ENCODE results near the gene LHX6. TPM values are rescaled to one million over a fixed set of nuclear protein-coding genes. Genes with fewer than 3 reads are reported as not detected.

LHX6 gene
- 9.0 and 14.1 TPM in 2 replicates for total RNA-seq (2011; cell fraction: chromatin; rRNA removed; ENCODE audit: low replicate concordance)
- total RNA-seq (2011; cell fraction: nucleolus; rRNA removed) = 10.5 and 14.0 TPM in 2 replicates
- 10.1 and 17.3 TPM in 2 replicates for total RNA-seq (2011; cell fraction: nucleoplasm; rRNA removed)
- total RNA-seq (2014; rRNA removed) (16.3 and 23.8 TPM in 2 replicates), total RNA-seq (2014; rRNA removed; fragmentation: Illumina TruSeq; extraction: Trizol) (5.1 and 5.4 TPM in 2 replicates), total RNA-seq (2015; rRNA removed; fragmentation: Illumina TruSeq; extraction: Trizol) (7.1 and 8.3 TPM in 2 replicates), total RNA-seq (2021) (13.4 and 14.0 TPM in 2 replicates), polyA plus RNA-seq (2011; rRNA removed) (7.9 and 9.4 TPM in 2 replicates), polyA plus RNA-seq (2014; fragmentation: Illumina TruSeq; extraction: Trizol) (9.5 and 14.8 TPM in 2 replicates), polyA plus RNA-seq (2014; fragmentation: Nextera tagmentation; extraction: Ambion mirVana) (1 to 10 TPM; 2.8 to 3.4 TPM), polyA plus RNA-seq (2014; rRNA removed) (12.0 and 20.9 TPM in 2 replicates), polyA minus RNA-seq (2011; rRNA and poly(A)+ RNA removed) (5.1 and 5.6 TPM in 2 replicates), Bru-seq, nascent RNA (percentile 64 among the genes with signal in this experiment), BruChase-seq, experiment 1, labeled RNA remaining after a 2-hour chase (percentile 56 among the genes with signal in this experiment), BruChase-seq, experiment 2, labeled RNA remaining after a 6-hour chase (percentile 59 among the genes with signal in this experiment)
- 7.8 and 18.0 TPM in 2 replicates for polyA plus RNA-seq (2011; cell fraction: cytosol; rRNA removed)
- polyA plus RNA-seq (2011; cell fraction: nucleus; rRNA removed) = 10.5 and 16.5 TPM in 2 replicates
- 5.0 and 9.0 TPM in 2 replicates for polyA plus RNA-seq (2012)
- polyA minus RNA-seq (2011; cell fraction: cytosol; rRNA and poly(A)+ RNA removed) = 4.7 and 8.4 TPM in 2 replicates
- polyA minus RNA-seq (2011; cell fraction: nucleus; rRNA and poly(A)+ RNA removed) = 5.2 and 6.5 TPM in 2 replicates
- long read RNA-seq, experiment 1, transcript LHX6-205 (2 exons, 666 nt) = major isoform, 11 of 42 reads
- long read RNA-seq, experiment 1, partial matches to known transcripts = 28 of 42 reads
- long read RNA-seq, experiment 1, other reads (novel, unspliced or antisense) = 2 of 42 reads
- long read RNA-seq, experiment 2, partial matches to known transcripts = 0 of 7 reads
- long read RNA-seq, experiment 2, other reads (novel, unspliced or antisense) = 3 of 7 reads
- long read RNA-seq, experiment 3, transcript LHX6-205 (2 exons, 666 nt) = major isoform, 5 of 7 reads
- long read RNA-seq, experiment 3, partial matches to known transcripts = 1 of 7 reads
- long read RNA-seq, experiment 3, other reads (novel, unspliced or antisense) = 0 of 7 reads

DNA sequence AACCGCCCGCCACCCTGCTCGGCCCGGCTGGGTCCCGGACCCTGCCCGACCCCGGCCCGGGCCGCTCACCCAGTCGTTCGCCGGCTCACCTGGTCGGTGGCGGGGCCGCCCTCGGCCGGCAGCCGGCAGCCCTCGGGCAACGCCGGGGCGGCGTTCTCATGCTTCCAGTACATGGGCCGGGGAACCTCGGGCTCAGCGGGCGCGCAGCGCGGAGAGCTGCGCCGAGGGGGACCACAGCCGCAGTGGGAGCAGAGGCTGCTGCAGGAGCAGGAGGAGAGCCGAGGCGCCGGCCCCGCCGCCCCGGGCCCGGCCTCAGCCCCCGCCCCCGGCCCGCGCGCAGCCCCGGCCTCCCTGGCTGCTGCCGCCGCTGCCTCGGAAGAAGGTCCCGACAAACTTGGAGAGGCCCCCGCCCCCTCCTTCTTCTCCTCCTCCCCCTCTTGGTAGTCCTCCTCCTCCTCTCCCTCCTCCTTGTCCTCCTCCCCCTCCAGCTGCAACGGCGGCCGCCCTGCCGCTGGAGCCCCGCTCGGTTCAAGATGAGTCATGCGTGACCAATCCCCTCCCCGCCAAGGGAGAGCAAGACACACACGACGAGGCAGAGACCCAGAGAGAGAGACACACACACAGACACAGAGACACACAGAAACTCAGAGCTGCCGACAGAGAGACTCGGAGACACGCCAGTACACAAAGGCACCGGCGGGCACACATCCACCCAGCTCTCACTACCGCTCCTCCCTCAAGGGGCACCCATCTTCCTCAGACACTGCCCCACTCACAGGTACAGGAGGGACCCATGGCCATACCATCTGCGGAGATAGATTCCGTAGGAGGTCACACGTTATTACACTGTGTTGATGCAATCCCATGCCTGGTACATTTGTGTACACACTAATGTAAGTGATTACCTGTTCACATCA, at the start of gene LHX6:
Gene LHX6, minus strand, starts transcription at position 390 of the 917 bp plus-strand sequence. Its CDS starts 217 bp downstream, at position 173.
- ChIA-PET POLR2A (interaction anchor here (0.6 to 1.0 kb wide), 3 partner anchors 17 to 58 kb away, joined by 3 to 4 read pairs (median 3); no protein-coding TSS in a partner anchor), CTCF (ENCODE audit: low intra/inter-chr PET ratio) (no interaction called here)
- peak; percentile 74 for ATAC-seq
- Histone ChIP-seq H2AFZ (ENCODE audit: low read depth, low read length) (peak within 1 kb of the TSS; percentile 83), H3K4me1 (replicated peaks in 1 of 2; ENCODE audit: control insufficient read depth in 2 of 2, insufficient read depth in 2 of 2, low read length in 2 of 2) (peaks cover 9 to 30% of the 10 kb centered on the region in 2 experiments; a peak in 4 of 5 replicates), H3K79me2 (ENCODE audit: control insufficient read depth, insufficient read depth, low read length) (no peaks in the 10 kb centered on the region), H3K27ac (ENCODE audit: extremely low read depth, low read depth, low read length) (no peak within 1 kb of the TSS; the same call in 2 of the 3 replicates), H3K4me2 (ENCODE audit: insufficient read depth, low read length) (peak within 1 kb of the TSS; percentile 63), H4K20me1 (replicated peaks; ENCODE audit: control insufficient read depth, insufficient read depth, low read length) (0 out of 2 replicates have a peak, but pooled peaks cover 6% of the 10 kb centered on the region), H3K27me3 (ENCODE audit: control insufficient read depth in 2 of 2, insufficient read depth in 2 of 2, low read length in 2 of 2) (peaks cover 27 to 30% of the 10 kb centered on the region in 2 experiments), H3K9ac (ENCODE audit: insufficient read depth in 1 of 2, low read depth in 2 of 2, low read length in 2 of 2) (peak within 1 kb of the TSS in 1 of 2 experiments; percentile 89; a peak in 3 of 4 replicates), H3K4me3 (peak within 1 kb of the TSS; percentile 49), H3K9me3 (replicated peaks; ENCODE audit: control insufficient read depth, insufficient read depth, low read depth, low read length) (no peaks in the 10 kb centered on the region), H3K36me3 (ENCODE audit: control insufficient read depth, insufficient read depth, low read length) (no peaks in the 10 kb centered on the region), H3K9me1 (ENCODE audit: control insufficient read depth, insufficient read depth, low read length) (peaks cover 5% of the 10 kb centered on the region)
- BruUV-seq (replicated peaks) = no TSS peak
- intact Hi-C loops (cut with micrococcal nuclease) (no loop called here), in situ Hi-C loops (cut with MboI) (loop anchor here (10.0 kb wide), 1 partner anchor 1964 kb away; no protein-coding TSS in a partner anchor)
- 8% methylated on average over 27 of the region's 70 CpGs for WGBS (ENCODE audit: insufficient coverage, low coverage, missing lambda C conversion rate)
- DNase-seq (ENCODE audit: extremely low read depth in 1 of 4, low spot score in 3 of 4) = peak; percentile 59 to 82 (median 76)
- FAIRE-seq = peak; percentile 19
- TF ChIP-seq ILF3 (IDR thresholded peaks at IDR 0.05; ENCODE audit: borderline replicate concordance) (no peak), NEUROD1 (IDR thresholded peaks at IDR 0.05; ENCODE audit: borderline replicate concordance, low read depth, low read length, partially characterized antibody) (no peak), MAFF (IDR thresholded peaks at IDR 0.05; ENCODE audit: low read length) (no peak), FOSL1 (tag; conservative IDR thresholded peaks at IDR 0.05) (peak; percentile 84), SMARCE1 (IDR thresholded peaks at IDR 0.05) (peak; percentile 59)
- TF ChIP-seq, protein P1, sequence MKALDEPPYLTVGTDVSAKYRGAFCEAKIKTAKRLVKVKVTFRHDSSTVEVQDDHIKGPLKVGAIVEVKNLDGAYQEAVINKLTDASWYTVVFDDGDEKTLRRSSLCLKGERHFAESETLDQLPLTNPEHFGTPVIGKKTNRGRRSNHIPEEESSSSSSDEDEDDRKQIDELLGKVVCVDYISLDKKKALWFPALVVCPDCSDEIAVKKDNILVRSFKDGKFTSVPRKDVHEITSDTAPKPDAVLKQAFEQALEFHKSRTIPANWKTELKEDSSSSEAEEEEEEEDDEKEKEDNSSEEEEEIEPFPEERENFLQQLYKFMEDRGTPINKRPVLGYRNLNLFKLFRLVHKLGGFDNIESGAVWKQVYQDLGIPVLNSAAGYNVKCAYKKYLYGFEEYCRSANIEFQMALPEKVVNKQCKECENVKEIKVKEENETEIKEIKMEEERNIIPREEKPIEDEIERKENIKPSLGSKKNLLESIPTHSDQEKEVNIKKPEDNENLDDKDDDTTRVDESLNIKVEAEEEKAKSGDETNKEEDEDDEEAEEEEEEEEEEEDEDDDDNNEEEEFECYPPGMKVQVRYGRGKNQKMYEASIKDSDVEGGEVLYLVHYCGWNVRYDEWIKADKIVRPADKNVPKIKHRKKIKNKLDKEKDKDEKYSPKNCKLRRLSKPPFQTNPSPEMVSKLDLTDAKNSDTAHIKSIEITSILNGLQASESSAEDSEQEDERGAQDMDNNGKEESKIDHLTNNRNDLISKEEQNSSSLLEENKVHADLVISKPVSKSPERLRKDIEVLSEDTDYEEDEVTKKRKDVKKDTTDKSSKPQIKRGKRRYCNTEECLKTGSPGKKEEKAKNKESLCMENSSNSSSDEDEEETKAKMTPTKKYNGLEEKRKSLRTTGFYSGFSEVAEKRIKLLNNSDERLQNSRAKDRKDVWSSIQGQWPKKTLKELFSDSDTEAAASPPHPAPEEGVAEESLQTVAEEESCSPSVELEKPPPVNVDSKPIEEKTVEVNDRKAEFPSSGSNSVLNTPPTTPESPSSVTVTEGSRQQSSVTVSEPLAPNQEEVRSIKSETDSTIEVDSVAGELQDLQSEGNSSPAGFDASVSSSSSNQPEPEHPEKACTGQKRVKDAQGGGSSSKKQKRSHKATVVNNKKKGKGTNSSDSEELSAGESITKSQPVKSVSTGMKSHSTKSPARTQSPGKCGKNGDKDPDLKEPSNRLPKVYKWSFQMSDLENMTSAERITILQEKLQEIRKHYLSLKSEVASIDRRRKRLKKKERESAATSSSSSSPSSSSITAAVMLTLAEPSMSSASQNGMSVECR (CRISPR knock-in tag; IDR thresholded peaks at IDR 0.05) = peak; percentile 48; the same call in 1 of the 2 replicates
- TF ChIP-seq, protein P2, sequence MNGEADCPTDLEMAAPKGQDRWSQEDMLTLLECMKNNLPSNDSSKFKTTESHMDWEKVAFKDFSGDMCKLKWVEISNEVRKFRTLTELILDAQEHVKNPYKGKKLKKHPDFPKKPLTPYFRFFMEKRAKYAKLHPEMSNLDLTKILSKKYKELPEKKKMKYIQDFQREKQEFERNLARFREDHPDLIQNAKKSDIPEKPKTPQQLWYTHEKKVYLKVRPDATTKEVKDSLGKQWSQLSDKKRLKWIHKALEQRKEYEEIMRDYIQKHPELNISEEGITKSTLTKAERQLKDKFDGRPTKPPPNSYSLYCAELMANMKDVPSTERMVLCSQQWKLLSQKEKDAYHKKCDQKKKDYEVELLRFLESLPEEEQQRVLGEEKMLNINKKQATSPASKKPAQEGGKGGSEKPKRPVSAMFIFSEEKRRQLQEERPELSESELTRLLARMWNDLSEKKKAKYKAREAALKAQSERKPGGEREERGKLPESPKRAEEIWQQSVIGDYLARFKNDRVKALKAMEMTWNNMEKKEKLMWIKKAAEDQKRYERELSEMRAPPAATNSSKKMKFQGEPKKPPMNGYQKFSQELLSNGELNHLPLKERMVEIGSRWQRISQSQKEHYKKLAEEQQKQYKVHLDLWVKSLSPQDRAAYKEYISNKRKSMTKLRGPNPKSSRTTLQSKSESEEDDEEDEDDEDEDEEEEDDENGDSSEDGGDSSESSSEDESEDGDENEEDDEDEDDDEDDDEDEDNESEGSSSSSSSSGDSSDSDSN (IDR thresholded peaks at IDR 0.05; ENCODE audit: borderline replicate concordance in 1 of 2, low read depth in 2 of 2, low read length in 2 of 2) = 0 out of 4 replicates have a peak, but pooled peaks of 1 of the 2 experiments have one; percentile 37

All from K562 (cell line).